Upper lobe of right lung (tissue), 1 donor: ENCODE data around the gene KRTAP4-6. TPM values are rescaled to one million over a fixed set of nuclear protein-coding genes. Genes with fewer than 3 reads are reported as not detected.
"Not testable (repeated sequence)": the region's sequence is repeated elsewhere in the genome, so short reads cannot be mapped to it uniquely, and the experiment has no call there.

ENCODE experiments used
- ATAC-seq: fragments of 200-7000 bp; cut with Tn5 transposase; one replicate; pipeline ENCODE4 v1.9.1; 2020; ENCODE audit warnings: mild to moderate bottlenecking, moderate library complexity
- DNase-seq: peaks from one replicate; pipeline ENCODE4 v3.0.0-alpha.2; 2020
- H3K27ac ChIP-seq: fragments of 200-600 bp; one replicate; pipeline ENCODE4 v1.8.0; 2022
- H3K27me3 ChIP-seq: fragments of 200-600 bp; one replicate; pipeline ENCODE4 v1.8.0; 2022; ENCODE audit warnings: mild to moderate bottlenecking
- H3K36me3 ChIP-seq: fragments of 200-600 bp; one replicate; pipeline ENCODE4 v1.8.0; 2022
- H3K4me1 ChIP-seq: fragments of 200-600 bp; one replicate; pipeline ENCODE4 v1.8.0; 2022
- H3K4me3 ChIP-seq: fragments of 200-600 bp; one replicate; pipeline ENCODE4 v1.8.0; 2022; ENCODE audit warnings: mild to moderate bottlenecking
- H3K9me3 ChIP-seq: fragments of 200-600 bp; one replicate; pipeline ENCODE4 v1.8.0; 2022
- CTCF ChIP-seq: fragments of 200-600 bp; IDR thresholded peaks from one replicate; pipeline ENCODE4 v1.8.0; 2022; ENCODE audit warnings: antibody characterized with exemption
- intact Hi-C: fragments of 100-400 bp; cut with DNase I; formaldehyde crosslinking; loops from one replicate; pipeline ENCODE4 v1.11.0; 2022
- total RNA-seq: library from RNA; stranded (reverse); fragmentation: NEBNext Ultra II Directional; extraction: Animal tissue kit (Norgen Biotek cat#: 25700); gene quantifications from one replicate; pipeline ENCODE4 v1.2.1, GENCODE V29; 2021
- donor health status: DM: no; HTN: yes; CAD: no; lungs with severe emphysema.

Gene KRTAP4-6
- total RNA-seq, 1 donor from 2014 or later = not detected

- intact Hi-C loops = no loop called here
- H3K27me3 ChIP-seq = peaks cover 3% of the 10 kb centered on the region
- H3K4me3 ChIP-seq = no peak overlapping the region
- no peak for DNase-seq
- no peak for TF ChIP-seq CTCF
- H3K9me3 ChIP-seq = no peaks in the 10 kb centered on the region
- no peaks in the 10 kb centered on the region for H3K36me3 ChIP-seq
- ATAC-seq = no peak
- H3K4me1 ChIP-seq = no peaks in the 10 kb centered on the region
- no peak overlapping the region for H3K27ac ChIP-seq
Measured at GRCh38 chr17:41151525-41151924, 11.2 kb upstream of the KRTAP4-6 start.

GRCh38 chr17:41150026-41150425 lies 9.7 kb upstream of the KRTAP4-6 start:
- H3K9me3 ChIP-seq = no peaks in the 10 kb centered on the region
- H3K4me3 ChIP-seq = no peak overlapping the region
- H3K36me3 ChIP-seq = no peaks in the 10 kb centered on the region
- DNase-seq (no peak), ATAC-seq (no peak)
- H3K27ac ChIP-seq = no peak overlapping the region
- intact Hi-C loops = no loop called here
- TF ChIP-seq CTCF = no peak
- no peaks in the 10 kb centered on the region for H3K27me3 ChIP-seq
- no peaks in the 10 kb centered on the region for H3K4me1 ChIP-seq

GRCh38 chr17:41149652-41149985 lies 9.3 kb upstream of the KRTAP4-6 start, which contains the start of gene KRTAP4-5:
TSS of gene KRTAP4-5 (minus strand) at chr17:41149825. CDS start at chr17:41149767, 58 bp downstream.
- Histone ChIP-seq H3K36me3 (no peaks in the 10 kb centered on the region), H3K9me3 (no peaks in the 10 kb centered on the region), H3K4me3 (no peak within 1 kb of the TSS), H3K27ac (no peak within 1 kb of the TSS), H3K27me3 (no peaks in the 10 kb centered on the region), H3K4me1 (no peaks in the 10 kb centered on the region)
- ATAC-seq (no peak), DNase-seq (no peak)
- TF ChIP-seq CTCF = no peak
- intact Hi-C loops = no loop called here

GRCh38 chr17:41148971-41149651 lies 8.8 kb upstream of the KRTAP4-6 start:
- H3K27ac ChIP-seq, ATAC-seq, H3K9me3 ChIP-seq, H3K4me1 ChIP-seq, DNase-seq, intact Hi-C loops, H3K4me3 ChIP-seq, H3K36me3 ChIP-seq, H3K27me3 ChIP-seq: not testable (repeated sequence)

- H3K36me3 ChIP-seq = no peaks in the 10 kb centered on the region
- no peak overlapping the region for H3K27ac ChIP-seq
- DNase-seq (no peak), ATAC-seq (no peak)
- intact Hi-C loops = no loop called here
- no peaks in the 10 kb centered on the region for H3K27me3 ChIP-seq
- H3K4me1 ChIP-seq = no peaks in the 10 kb centered on the region
- peaks cover 6% of the 10 kb centered on the region for H3K9me3 ChIP-seq
- TF ChIP-seq CTCF = no peak
- H3K4me3 ChIP-seq = no peak overlapping the region
Measured at GRCh38 chr17:41147531-41148204, 7.3 kb upstream of the KRTAP4-6 start.

- no peaks in the 10 kb centered on the region for H3K36me3 ChIP-seq
- no peak overlapping the region for H3K4me3 ChIP-seq
- no peak for ATAC-seq
- H3K4me1 ChIP-seq = no peaks in the 10 kb centered on the region
- peaks cover 10% of the 10 kb centered on the region for H3K9me3 ChIP-seq
- no peak overlapping the region for H3K27ac ChIP-seq
- no peaks in the 10 kb centered on the region for H3K27me3 ChIP-seq
- no peak for TF ChIP-seq CTCF
- no peak for DNase-seq
- intact Hi-C loops = no loop called here
Measured at GRCh38 chr17:41145261-41145660, 4.9 kb upstream of the KRTAP4-6 start.
